NCI-H748 (cell line): ENCODE results near the gene PDK3.

ENCODE experiments used
- DNase-seq: peaks from one replicate; lab custom pipeline; 2025; ENCODE audit not compliant: unreplicated experiment; lab: John Stamatoyannopoulos, UW

The PDK3 gene

GRCh38 chrX:24547961-24548360 is 82.9 kb downstream of the PDK3 start:
- no peak for DNase-seq

DNA sequence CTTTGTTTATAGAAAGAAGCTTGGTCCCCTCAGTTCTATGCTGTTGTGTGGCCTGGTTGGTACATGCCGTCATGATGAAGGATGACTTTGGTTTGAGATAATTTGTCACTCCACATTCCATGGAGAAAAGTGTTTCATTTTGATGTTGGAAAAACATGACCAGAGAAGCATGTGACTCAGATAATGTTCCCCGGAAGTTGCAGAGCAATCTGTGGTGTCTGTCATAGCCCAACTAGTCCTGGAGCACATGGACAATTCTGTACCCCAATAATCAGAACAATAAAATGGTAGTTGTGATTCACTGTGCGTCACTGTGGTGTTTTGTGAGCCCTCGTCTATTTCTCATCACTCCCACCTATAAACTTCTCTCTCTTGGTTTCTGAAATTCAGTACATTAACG is 85.1 kb downstream of the PDK3 start:
- no peak for DNase-seq

DNA sequence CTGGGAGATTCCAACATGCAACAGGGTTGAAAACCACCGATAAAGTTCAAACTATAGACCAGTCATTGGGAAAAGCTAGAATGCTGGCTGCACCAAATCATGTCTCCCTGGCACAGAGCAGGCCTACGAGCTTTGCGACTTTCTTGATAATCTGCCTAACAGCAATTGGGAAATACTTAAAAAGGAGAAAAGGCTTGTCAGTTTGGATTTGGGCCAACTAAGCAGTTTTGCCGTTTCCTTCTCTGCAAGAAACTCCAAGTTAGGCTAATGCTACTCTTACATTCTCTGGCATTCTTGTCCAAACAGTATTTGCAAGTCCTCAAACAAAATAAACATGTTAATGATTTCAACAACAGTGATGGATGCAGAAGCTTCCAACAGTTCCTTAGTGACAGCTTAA is 87.9 kb downstream of the PDK3 start:
- DNase-seq, result no peak

- DNase-seq, result peak; percentile 35
Measured at GRCh38 chrX:24561121-24561520, 96.0 kb downstream of the PDK3 start.

- no peak for DNase-seq
Measured at GRCh38 chrX:24563291-24564010, 98.4 kb downstream of the PDK3 start.

DNA sequence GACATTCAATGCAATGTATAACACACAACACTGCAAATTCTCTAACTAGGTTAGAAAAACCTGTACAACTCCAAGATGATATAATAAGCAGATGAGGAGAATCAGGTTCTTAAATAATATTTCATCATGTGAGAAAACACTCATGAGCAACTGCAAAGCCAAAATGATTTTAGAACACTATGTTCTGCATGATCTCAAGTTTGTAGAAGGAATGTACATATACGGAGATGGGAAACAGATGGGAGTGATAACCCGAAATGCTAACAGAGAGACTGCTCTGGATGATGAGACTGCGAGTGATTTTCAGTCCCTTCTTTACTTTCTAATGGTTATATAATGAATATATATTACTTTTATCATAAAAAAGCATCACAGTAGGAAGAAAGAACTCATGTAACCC is 101.2 kb downstream of the PDK3 start:
- DNase-seq, result no peak

DNA sequence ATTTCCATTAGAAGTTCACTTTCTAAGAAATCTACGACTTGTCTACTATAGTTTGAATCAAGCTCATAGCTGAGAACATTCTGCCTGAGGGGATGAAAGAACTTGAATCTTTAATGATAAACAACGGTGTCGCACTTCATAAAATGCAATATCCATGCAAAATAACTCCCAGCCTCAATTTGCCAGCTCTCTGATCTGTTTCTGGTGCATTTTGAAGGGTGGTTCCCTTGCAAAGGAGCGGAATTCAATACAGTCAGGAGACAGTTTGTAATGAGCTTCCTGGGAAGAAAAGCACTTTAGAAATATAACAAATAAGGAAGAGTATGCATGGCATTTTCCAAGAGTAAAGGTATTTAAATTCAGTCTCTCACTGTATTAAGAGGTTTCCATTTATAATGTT is 102.1 kb downstream of the PDK3 start:
- DNase-seq, result no peak

GRCh38 chrX:24574743-24575142 is 109.7 kb downstream of the PDK3 start:
- DNase-seq, result no peak

DNA sequence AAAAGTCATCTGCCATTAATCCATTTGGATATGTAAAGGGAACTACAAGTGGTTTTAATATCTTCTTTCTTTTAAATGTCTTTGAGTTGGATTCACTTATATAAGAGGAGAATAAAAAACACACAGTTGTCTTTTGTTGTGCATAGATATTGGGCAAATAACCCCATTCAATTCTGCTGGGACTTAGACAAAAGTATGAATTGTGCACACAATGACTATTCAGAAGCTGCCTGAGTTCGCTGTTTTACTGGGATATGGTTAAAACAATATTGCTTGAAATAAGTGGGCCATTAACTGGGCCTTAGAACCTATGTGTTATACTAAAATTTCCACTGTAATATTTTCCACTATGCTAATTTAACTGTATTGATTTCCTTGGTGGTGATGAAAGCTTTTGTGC is 110.4 kb downstream of the PDK3 start:
- no peak for DNase-seq

- no peak for DNase-seq
Measured at GRCh38 chrX:24577091-24577490, 112.0 kb downstream of the PDK3 start.
